HG03139 (cell line): ENCODE measurements around the gene TASOR2.

Experiments used
- ATAC-seq: cut with Tn5 transposase; IDR thresholded peaks from one replicate; pipeline ENCODE4 v1.9.1; 2021; ENCODE audit not compliant: unreplicated experiment

Gene TASOR2

GRCh38 chr10:5656737-5657579 is 27.7 kb upstream of the TASOR2 start:
- no peak for ATAC-seq

GRCh38 chr10:5658871-5659618 is 25.6 kb upstream of the TASOR2 start:
- no peak for ATAC-seq

GRCh38 chr10:5659702-5660528 is 24.7 kb upstream of the TASOR2 start:
- ATAC-seq = no peak

GRCh38 chr10:5661043-5661442 is 23.6 kb upstream of the TASOR2 start:
- ATAC-seq = no peak

- ATAC-seq = no peak
These were observed 21.7 kb upstream of the TASOR2 start for GRCh38 chr10:5662708-5663579.

GRCh38 chr10:5663692-5664427 is 20.8 kb upstream of the TASOR2 start:
- ATAC-seq = no peak

- no peak for ATAC-seq
These were observed 19.1 kb upstream of the TASOR2 start for GRCh38 chr10:5665373-5666007.

GRCh38 chr10:5666008-5666840 is 18.4 kb upstream of the TASOR2 start, which contains the start of gene ASB13:
TSS of gene ASB13 (minus strand) at chr10:5666595. CDS start at chr10:5666551, 44 bp downstream.
- ATAC-seq = peak; percentile 61

GRCh38 chr10:5666841-5667630 is 17.6 kb upstream of the TASOR2 start:
- no peak for ATAC-seq

- no peak for ATAC-seq
These were observed 16.2 kb upstream of the TASOR2 start for GRCh38 chr10:5668429-5668828.

- no peak for ATAC-seq
These were observed 15.0 kb upstream of the TASOR2 start for GRCh38 chr10:5669604-5670003.

- no peak for ATAC-seq
These were observed 13.8 kb upstream of the TASOR2 start for GRCh38 chr10:5670662-5671375.

GRCh38 chr10:5678397-5679036 is 6.1 kb upstream of the TASOR2 start:
- no peak for ATAC-seq

GRCh38 chr10:5679037-5679435 is 5.6 kb upstream of the TASOR2 start:
- ATAC-seq = no peak

GRCh38 chr10:5679606-5680005 is 5.0 kb upstream of the TASOR2 start:
- no peak for ATAC-seq

GRCh38 chr10:5681930-5682329 is 2.7 kb upstream of the TASOR2 start:
- no peak for ATAC-seq
